Fibroblast of pulmonary artery (primary cell): Measurements from ENCODE around the gene KCNQ1.

ENCODE experiments used
- DNase-seq: peaks from one replicate; pipeline ENCODE4 v3.0.0-alpha.2; 2010; ENCODE audit warnings: low read depth
- H3K4me3 ChIP-seq: replicated peaks from 2 replicates; pipeline ENCODE4 v1.5.1; 2011; ENCODE audit warnings: low read depth, mild to moderate bottlenecking, control low read depth, low read length, moderate library complexity
- CTCF ChIP-seq: IDR thresholded peaks from 2 replicates; pipeline ENCODE4 v1.5.1; 2011; ENCODE audit warnings: mild to moderate bottlenecking, control low read depth, low read length, inconsistent platforms; ENCODE audit errors: missing control alignments

KCNQ1 gene

DNA sequence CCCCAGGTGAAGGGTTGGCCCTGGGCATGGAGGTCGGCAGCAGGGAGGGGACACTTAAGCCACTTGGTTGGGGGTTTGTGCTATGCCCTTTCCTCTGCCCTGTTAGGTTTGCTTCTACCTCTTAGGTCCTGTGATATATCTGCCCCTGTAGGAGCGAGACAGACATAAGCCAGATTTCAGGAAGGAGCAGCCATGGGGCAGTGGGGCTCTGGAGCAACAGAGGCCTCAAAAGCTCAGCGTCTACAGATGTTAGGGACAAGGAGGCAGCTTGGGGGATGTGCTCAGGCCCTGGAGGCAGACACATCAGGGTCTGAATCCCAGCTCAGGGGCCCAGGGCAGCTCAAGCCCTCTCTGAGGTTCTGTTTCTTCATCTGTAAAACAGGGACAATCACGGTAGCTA, 282.2 kb downstream of the KCNQ1 start:
- peak; percentile 35 for DNase-seq
- no peak for TF ChIP-seq CTCF
- no peak overlapping the region for H3K4me3 ChIP-seq

- H3K4me3 ChIP-seq = no peak overlapping the region
- TF ChIP-seq CTCF = no peak
- no peak for DNase-seq
These were observed 283.4 kb downstream of the KCNQ1 start for GRCh38 chr11:2728128-2728662.

DNA sequence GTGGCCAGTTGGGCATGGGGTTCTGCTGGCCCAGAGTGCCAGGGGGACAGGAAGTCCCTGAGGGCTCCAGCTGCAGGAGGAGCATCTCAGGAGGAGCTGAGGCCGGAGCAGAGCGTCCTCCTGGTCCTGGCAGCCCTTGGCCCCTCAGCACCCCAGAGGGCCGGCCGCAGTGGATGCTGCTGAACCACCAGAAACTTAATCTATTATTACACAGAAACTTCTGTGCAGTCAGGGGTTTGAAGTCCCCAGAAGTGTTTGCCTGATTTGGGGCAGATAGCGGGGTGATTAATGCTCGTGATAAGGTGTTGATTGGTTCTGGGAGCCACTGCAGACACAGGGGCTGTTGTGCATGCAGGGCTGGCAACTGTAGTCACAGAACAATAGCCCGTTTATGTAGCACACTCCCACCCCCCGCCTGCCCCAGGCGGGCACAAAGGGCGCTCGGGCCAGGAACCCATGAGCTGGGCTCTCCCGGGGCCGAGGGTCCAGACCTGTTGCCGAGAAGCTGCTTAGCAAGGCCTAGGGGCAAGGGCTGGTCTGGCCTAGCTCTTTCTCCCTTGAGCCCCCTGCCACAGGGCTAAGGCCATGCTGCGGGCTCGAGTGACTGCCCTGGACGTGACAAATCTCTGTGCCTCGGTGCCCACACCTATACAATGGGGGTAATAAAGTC, 284.0 kb downstream of the KCNQ1 start:
- TF ChIP-seq CTCF = no peak
- no peak overlapping the region for H3K4me3 ChIP-seq
- DNase-seq = no peak

- H3K4me3 ChIP-seq = no peak overlapping the region
- no peak for TF ChIP-seq CTCF
- no peak for DNase-seq
These were observed 285.0 kb downstream of the KCNQ1 start for GRCh38 chr11:2729841-2730240.

- H3K4me3 ChIP-seq = no peak overlapping the region
- no peak for TF ChIP-seq CTCF
- DNase-seq = no peak
These were observed 285.7 kb downstream of the KCNQ1 start for GRCh38 chr11:2730272-2731129.

GRCh38 chr11:2731130-2732125, 286.6 kb downstream of the KCNQ1 start:
- DNase-seq = no peak
- no peak for TF ChIP-seq CTCF

More at GRCh38 chr11:2731130-2732125, 286.6 kb downstream of the KCNQ1 start:
- no peak overlapping the region for H3K4me3 ChIP-seq
